ENCODE results near the gene EDC3.

DNA sequence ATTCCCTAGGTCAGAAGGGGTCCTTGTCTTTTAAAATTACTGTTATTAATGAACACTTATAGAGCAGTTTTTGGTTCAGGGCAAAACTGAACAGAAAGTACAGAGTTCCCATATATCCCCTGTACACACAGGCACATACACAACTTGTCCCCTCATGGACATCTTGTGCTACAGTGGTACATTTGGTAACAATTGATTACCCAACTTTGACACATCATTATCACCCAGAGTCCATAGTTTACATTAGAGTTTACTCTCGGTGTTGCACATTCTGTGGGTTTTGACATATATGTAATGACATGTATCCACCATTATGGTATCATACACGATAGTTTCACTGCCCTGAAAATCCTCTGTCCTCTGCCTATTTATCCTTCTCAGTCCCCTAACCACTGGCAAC is 984 bp upstream of the EDC3 start:
- TF ChIP-seq, protein P1, sequence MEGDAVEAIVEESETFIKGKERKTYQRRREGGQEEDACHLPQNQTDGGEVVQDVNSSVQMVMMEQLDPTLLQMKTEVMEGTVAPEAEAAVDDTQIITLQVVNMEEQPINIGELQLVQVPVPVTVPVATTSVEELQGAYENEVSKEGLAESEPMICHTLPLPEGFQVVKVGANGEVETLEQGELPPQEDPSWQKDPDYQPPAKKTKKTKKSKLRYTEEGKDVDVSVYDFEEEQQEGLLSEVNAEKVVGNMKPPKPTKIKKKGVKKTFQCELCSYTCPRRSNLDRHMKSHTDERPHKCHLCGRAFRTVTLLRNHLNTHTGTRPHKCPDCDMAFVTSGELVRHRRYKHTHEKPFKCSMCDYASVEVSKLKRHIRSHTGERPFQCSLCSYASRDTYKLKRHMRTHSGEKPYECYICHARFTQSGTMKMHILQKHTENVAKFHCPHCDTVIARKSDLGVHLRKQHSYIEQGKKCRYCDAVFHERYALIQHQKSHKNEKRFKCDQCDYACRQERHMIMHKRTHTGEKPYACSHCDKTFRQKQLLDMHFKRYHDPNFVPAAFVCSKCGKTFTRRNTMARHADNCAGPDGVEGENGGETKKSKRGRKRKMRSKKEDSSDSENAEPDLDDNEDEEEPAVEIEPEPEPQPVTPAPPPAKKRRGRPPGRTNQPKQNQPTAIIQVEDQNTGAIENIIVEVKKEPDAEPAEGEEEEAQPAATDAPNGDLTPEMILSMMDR (IDR thresholded peaks at IDR 0.05), result no peak
- TF ChIP-seq, protein P2, sequence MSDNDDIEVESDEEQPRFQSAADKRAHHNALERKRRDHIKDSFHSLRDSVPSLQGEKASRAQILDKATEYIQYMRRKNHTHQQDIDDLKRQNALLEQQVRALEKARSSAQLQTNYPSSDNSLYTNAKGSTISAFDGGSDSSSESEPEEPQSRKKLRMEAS (IDR thresholded peaks at IDR 0.05; ENCODE audit: low read depth), result no peak
- TF ChIP-seq YY1 (IDR thresholded peaks at IDR 0.05; ENCODE audit: low read depth), result no peak
- no peak for TF ChIP-seq GABPA (IDR thresholded peaks at IDR 0.05; ENCODE audit: low read depth)
- TF ChIP-seq EP300 (IDR thresholded peaks at IDR 0.05; ENCODE audit: borderline replicate concordance in 1 of 2, low read depth in 1 of 2, low read length in 1 of 2), result no peak
- TF ChIP-seq, protein P3, sequence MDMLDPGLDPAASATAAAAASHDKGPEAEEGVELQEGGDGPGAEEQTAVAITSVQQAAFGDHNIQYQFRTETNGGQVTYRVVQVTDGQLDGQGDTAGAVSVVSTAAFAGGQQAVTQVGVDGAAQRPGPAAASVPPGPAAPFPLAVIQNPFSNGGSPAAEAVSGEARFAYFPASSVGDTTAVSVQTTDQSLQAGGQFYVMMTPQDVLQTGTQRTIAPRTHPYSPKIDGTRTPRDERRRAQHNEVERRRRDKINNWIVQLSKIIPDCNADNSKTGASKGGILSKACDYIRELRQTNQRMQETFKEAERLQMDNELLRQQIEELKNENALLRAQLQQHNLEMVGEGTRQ (IDR thresholded peaks at IDR 0.05; ENCODE audit: borderline replicate concordance, low read depth, low read length), result no peak
